ENCODE measurements around the gene ABL2. TPM values are rescaled to one million over a fixed set of nuclear protein-coding genes. Genes with fewer than 3 reads are reported as not detected.

ABL2 gene
- total RNA-seq, 3 donors from 2014 or later: 8.7 to 9.9 (median 9.9) TPM

DNA sequence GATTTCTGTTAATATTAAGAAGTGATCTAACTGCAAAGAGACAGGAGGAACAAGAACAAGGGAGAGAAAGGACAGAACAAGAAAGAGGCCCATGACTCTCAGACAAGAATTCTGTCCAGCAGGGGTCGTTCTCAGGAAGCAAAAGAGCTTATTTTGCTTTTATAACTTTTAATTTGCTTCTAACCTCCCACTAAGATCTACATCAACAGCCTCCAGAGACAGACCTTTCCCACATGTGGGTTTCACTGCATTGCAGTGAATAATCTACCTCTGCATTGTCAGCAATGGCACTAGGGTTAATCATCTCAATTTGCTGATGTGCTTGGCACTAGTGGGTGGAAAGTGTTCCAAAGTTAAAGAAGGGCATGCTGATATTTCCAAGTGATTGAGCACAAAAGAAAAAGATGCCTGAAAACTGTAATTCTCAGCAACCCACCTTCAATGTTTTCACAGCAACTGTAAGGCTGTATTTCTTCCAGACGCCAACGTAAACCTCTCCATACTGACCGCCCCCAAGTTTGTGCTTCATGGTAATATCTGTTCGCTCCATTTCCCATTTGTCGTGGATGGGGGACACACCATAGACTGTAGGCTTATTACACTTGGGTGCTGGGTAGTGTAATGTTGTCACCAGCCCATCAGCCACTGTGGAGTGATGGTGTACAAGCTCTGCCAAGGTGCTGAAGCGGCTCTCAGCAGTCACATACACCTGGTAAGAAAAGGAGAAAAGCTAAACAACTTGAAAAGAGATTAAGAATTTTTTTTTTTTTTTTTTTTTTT, 108.1 kb downstream of the ABL2 start:
- H3K4me1 Mint-ChIP-seq (ENCODE audit: low read depth): no peaks in the 10 kb centered on the region
- DNase-seq (peak; percentile 48), ATAC-seq (peak; percentile 55 to 63)
- no peak overlapping the region for H3K4me3 Mint-ChIP-seq
- H3K9me3 Mint-ChIP-seq: no peaks in the 10 kb centered on the region
- peaks cover 21% of the 10 kb centered on the region for H3K36me3 Mint-ChIP-seq (ENCODE audit: insufficient read depth)
- no peaks in the 10 kb centered on the region for H3K27me3 Mint-ChIP-seq (ENCODE audit: low read depth)

DNA sequence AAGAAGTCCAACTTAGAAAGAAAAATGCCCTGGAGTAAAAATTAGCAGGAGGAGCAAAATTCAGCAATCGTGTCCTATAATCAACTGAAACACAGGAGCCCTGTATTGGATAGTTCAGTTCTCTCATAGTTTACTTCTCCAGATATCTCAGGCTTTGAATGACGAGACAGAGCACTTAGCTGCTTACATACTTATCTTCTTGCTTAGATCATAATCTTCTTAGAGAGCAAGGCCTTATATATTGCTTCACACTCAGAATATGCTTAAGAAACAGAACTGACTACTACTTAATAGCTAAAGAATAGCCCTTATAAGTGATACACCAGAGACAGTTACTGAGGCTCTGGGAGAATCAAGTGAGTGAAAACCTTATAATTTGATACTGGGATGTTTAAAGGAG, 108.7 kb downstream of the ABL2 start:
- no peaks in the 10 kb centered on the region for H3K9me3 Mint-ChIP-seq
- H3K4me1 Mint-ChIP-seq (ENCODE audit: low read depth): no peaks in the 10 kb centered on the region
- no peak overlapping the region for H3K4me3 Mint-ChIP-seq
- no peaks in the 10 kb centered on the region for H3K27me3 Mint-ChIP-seq (ENCODE audit: low read depth)
- no peak for ATAC-seq
- H3K36me3 Mint-ChIP-seq (ENCODE audit: insufficient read depth): peaks cover 21% of the 10 kb centered on the region
- DNase-seq: no peak

GRCh38 chr1:179119513-179119912, 110.0 kb downstream of the ABL2 start:
- ATAC-seq: no peak
- Mint-ChIP-seq H3K4me3 (no peak overlapping the region), H3K27me3 (ENCODE audit: low read depth) (no peaks in the 10 kb centered on the region), H3K9me3 (no peaks in the 10 kb centered on the region), H3K36me3 (ENCODE audit: insufficient read depth) (peaks cover 25% of the 10 kb centered on the region), H3K4me1 (ENCODE audit: low read depth) (no peaks in the 10 kb centered on the region)
- no peak for DNase-seq

DNA sequence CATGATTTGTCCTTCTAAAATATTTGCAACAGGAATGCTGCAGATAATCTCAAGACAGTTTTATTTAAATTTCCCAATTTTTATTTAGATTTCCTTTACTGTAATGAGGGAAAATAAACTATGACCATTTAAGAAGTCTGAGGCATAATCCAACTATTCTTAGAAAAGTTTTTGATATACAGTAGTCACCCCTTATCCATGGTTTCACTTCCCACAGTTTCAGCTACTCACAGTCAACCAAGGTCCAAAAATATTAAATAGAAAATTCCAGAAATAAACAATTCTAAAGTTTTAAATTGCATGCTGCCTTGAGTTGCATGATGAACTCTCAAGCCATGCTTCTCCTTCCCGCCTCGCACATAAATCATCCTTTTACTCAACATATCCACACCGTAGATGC, 114.3 kb downstream of the ABL2 start:
- no peak overlapping the region for H3K4me3 Mint-ChIP-seq
- no peaks in the 10 kb centered on the region for H3K27me3 Mint-ChIP-seq (ENCODE audit: low read depth)
- H3K4me1 Mint-ChIP-seq (ENCODE audit: low read depth): no peaks in the 10 kb centered on the region
- H3K9me3 Mint-ChIP-seq: no peaks in the 10 kb centered on the region
- peaks cover 36% of the 10 kb centered on the region for H3K36me3 Mint-ChIP-seq (ENCODE audit: insufficient read depth)
- DNase-seq (no peak), ATAC-seq (no peak)

- DNase-seq (no peak), ATAC-seq (no peak)
- Mint-ChIP-seq H3K4me3 (no peak overlapping the region), H3K4me1 (ENCODE audit: low read depth) (no peaks in the 10 kb centered on the region), H3K9me3 (no peaks in the 10 kb centered on the region), H3K27me3 (ENCODE audit: low read depth) (no peaks in the 10 kb centered on the region), H3K36me3 (ENCODE audit: insufficient read depth) (peaks cover 21% of the 10 kb centered on the region)
Measured at GRCh38 chr1:179108644-179109043, 120.8 kb downstream of the ABL2 start.

DNA sequence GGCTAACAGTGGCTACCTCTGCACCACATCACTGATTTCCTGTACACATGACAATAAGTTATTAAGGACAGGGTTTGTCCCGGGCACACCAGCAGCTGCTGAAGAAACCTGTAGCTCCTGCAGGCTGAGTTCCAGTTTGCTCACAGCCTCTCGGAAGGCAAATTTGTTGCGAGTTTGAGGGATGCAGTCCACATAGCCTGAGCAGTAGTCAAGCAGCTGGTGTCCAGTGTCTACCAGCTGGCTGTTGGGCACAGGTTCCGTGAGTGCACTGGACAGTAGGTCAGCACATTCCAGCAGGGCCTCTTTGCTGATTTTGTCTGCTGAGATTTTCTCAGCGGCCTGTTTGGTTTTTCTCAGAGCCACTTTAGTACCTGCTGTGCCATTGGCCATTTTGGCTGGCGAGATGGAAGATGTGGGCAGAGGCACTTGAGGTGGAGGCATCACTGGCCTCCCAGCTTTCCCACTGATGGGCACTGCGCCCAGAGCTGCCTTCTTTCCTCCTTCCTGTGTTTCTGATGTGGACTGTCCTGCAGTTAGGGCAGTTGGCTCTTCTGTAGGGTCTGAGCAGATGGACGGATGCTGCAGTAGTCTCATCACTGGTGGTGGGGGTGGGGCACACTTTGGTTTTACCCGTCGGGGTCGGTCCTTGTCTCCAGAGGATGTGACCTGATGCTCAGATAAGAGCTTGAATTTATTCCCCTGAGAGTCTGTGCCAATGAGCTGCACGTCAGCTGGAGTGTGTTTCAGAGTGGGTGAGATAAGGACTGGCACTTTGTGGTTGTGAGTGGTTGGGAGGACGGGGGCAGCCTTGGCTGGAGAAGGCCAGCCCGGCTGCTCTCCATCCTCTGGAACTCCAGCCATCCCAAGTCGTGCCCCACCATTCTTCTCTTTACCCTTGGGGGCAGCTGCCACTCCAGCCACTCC, 121.5 kb downstream of the ABL2 start:
- ATAC-seq (no peak), DNase-seq (no peak)
- Mint-ChIP-seq H3K9me3 (no peaks in the 10 kb centered on the region), H3K4me1 (ENCODE audit: low read depth) (no peaks in the 10 kb centered on the region), H3K27me3 (ENCODE audit: low read depth) (no peaks in the 10 kb centered on the region), H3K36me3 (ENCODE audit: insufficient read depth) (peaks cover 21% of the 10 kb centered on the region), H3K4me3 (no peak overlapping the region)

- DNase-seq (no peak), ATAC-seq (no peak)
- no peaks in the 10 kb centered on the region for H3K4me1 Mint-ChIP-seq (ENCODE audit: low read depth)
- peaks cover 18% of the 10 kb centered on the region for H3K36me3 Mint-ChIP-seq (ENCODE audit: insufficient read depth)
- no peaks in the 10 kb centered on the region for H3K9me3 Mint-ChIP-seq
- H3K4me3 Mint-ChIP-seq: no peak overlapping the region
- no peaks in the 10 kb centered on the region for H3K27me3 Mint-ChIP-seq (ENCODE audit: low read depth)
Measured at GRCh38 chr1:179105393-179105792, 124.1 kb downstream of the ABL2 start.

- no peaks in the 10 kb centered on the region for H3K27me3 Mint-ChIP-seq (ENCODE audit: low read depth)
- no peak overlapping the region for H3K4me3 Mint-ChIP-seq
- peaks cover 15% of the 10 kb centered on the region for H3K36me3 Mint-ChIP-seq (ENCODE audit: insufficient read depth)
- H3K4me1 Mint-ChIP-seq (ENCODE audit: low read depth): no peaks in the 10 kb centered on the region
- H3K9me3 Mint-ChIP-seq: no peaks in the 10 kb centered on the region
- no peak for DNase-seq
- no peak for ATAC-seq
Measured at GRCh38 chr1:179104611-179105250, 124.7 kb downstream of the ABL2 start.

DNA sequence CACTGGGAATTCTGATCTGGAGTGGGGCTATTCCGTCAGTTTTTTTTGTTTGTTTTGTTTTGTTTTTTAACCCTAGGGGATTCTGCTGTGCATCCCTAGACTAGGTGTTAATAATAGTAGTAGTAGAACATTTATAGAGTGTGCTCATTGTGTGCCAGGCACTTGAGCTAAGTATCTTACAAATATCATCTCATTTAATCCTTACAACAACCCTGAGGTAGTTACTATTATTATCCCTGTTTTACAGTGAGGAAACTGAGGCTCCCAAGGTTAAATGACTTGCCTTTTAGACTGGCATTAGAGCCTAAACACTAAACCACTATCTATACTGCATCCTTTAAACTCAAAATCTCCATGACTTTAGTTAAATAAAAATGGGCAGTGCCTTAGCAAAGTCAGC, 125.5 kb downstream of the ABL2 start:
- DNase-seq: no peak
- Mint-ChIP-seq H3K9me3 (no peaks in the 10 kb centered on the region), H3K27me3 (ENCODE audit: low read depth) (no peaks in the 10 kb centered on the region), H3K4me3 (no peak overlapping the region), H3K36me3 (ENCODE audit: insufficient read depth) (peaks cover 10% of the 10 kb centered on the region), H3K4me1 (ENCODE audit: low read depth) (no peaks in the 10 kb centered on the region)
- ATAC-seq: no peak

- H3K4me3 Mint-ChIP-seq: no peak overlapping the region
- ATAC-seq: no peak
Measured at GRCh38 chr1:179101566-179101965, 127.9 kb downstream of the ABL2 start.

DNA sequence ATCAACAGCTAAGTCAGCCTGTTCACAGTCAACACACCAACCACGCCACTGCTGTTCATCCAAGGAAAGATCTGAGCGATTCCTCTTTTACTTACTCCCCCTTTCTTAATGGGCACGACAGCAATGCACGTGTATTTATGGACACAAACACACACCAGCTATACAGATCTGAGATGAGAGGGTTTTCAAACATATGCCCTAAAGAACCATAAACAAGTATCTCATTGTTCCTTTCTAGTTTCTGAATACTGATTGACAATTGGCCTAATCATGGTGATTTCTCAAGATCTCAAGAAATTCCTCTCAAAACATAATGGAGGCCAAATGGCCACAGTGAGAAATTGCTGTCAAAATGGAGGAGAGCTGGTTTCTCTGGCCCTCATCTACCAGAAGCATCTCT, 129.6 kb downstream of the ABL2 start:
- Mint-ChIP-seq H3K27me3 (ENCODE audit: low read depth) (no peaks in the 10 kb centered on the region), H3K4me1 (ENCODE audit: low read depth) (no peaks in the 10 kb centered on the region), H3K9me3 (no peaks in the 10 kb centered on the region), H3K4me3 (no peak overlapping the region), H3K36me3 (ENCODE audit: insufficient read depth) (peaks cover 7% of the 10 kb centered on the region)
- ATAC-seq: no peak
- no peak for DNase-seq

More at GRCh38 chr1:179101566-179101965, 127.9 kb downstream of the ABL2 start:
- no peaks in the 10 kb centered on the region for H3K27me3 Mint-ChIP-seq (ENCODE audit: low read depth)
- DNase-seq: no peak
- no peaks in the 10 kb centered on the region for H3K4me1 Mint-ChIP-seq (ENCODE audit: low read depth)
- H3K9me3 Mint-ChIP-seq: no peaks in the 10 kb centered on the region
- H3K36me3 Mint-ChIP-seq (ENCODE audit: insufficient read depth): peaks cover 3% of the 10 kb centered on the region

DNA sequence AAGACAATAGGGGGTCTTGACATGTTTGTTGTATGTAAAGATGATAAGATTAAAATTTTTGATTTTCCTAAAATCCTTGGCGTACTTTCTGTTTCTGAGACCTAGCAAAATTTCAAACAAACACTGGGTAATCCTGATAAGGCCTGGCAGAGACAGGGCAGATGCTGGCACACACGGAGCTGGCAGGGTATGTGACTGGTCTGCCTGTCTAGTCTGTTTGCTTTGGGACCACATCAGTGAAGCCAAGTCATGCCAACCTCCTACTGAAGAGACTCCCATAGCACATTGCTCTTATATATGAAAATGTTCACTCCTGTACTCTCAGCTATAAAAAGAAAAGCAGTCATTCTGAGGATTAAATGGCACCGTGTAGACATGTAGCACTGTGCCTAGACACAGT, 133.6 kb downstream of the ABL2 start:
- Mint-ChIP-seq H3K9me3 (no peaks in the 10 kb centered on the region), H3K4me3 (no peak overlapping the region), H3K27me3 (ENCODE audit: low read depth) (no peaks in the 10 kb centered on the region), H3K4me1 (ENCODE audit: low read depth) (no peaks in the 10 kb centered on the region), H3K36me3 (ENCODE audit: insufficient read depth) (peaks cover 18% of the 10 kb centered on the region)
- DNase-seq (no peak), ATAC-seq (no peak)

- no peak for DNase-seq
- no peak for ATAC-seq
- no peaks in the 10 kb centered on the region for H3K27me3 Mint-ChIP-seq (ENCODE audit: low read depth)
- H3K4me3 Mint-ChIP-seq: no peak overlapping the region
- H3K36me3 Mint-ChIP-seq (ENCODE audit: insufficient read depth): peaks cover 19% of the 10 kb centered on the region
- no peaks in the 10 kb centered on the region for H3K9me3 Mint-ChIP-seq
- H3K4me1 Mint-ChIP-seq (ENCODE audit: low read depth): no peaks in the 10 kb centered on the region
Measured at GRCh38 chr1:179095377-179095776, 134.1 kb downstream of the ABL2 start.

DNA sequence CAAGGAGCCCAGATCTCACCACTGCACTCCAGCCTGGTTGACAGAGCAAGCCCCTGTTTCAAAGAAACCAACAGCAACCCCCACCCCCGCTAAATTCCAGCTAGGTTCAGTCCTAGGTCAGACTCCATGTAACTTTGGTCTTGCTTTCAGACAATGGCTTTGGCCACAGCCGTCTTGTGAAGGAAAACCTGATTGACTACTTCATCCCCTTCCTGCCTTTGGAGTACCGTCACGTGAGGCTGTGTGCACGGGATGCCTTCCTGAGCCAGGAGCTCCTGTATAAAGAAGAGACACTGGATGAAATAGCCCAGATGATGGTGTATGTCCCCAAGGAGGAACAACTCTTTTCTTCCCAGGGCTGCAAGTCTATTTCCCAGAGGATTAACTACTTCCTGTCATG, 134.7 kb downstream of the ABL2 start:
- Mint-ChIP-seq H3K4me1 (ENCODE audit: low read depth) (no peaks in the 10 kb centered on the region), H3K9me3 (no peaks in the 10 kb centered on the region), H3K4me3 (no peak overlapping the region), H3K27me3 (ENCODE audit: low read depth) (no peaks in the 10 kb centered on the region), H3K36me3 (ENCODE audit: insufficient read depth) (peaks cover 23% of the 10 kb centered on the region)
- DNase-seq (no peak), ATAC-seq (no peak)
